Mammary epithelial cell (primary cell): Measurements from ENCODE around the gene FSCB.

ENCODE experiments used
- EZH2 ChIP-seq: IDR thresholded peaks from 2 replicates; pipeline ENCODE4 v1.6.1; 2012; ENCODE audit warnings: low read length, inconsistent platforms, borderline replicate concordance
- TF ChIP-seq, protein P1 (sequence below), 2 donors: IDR thresholded peaks in 1 of 2; conservative IDR thresholded peaks in 1 of 2; 2 replicates each; pipeline ENCODE4 v1.5.1; 2011 to 2012; ENCODE audit warnings: inconsistent platforms in 2 of 2, low read length in 2 of 2, mild to moderate bottlenecking in 2 of 2, control low read depth in 1 of 2, low read depth in 1 of 2; ENCODE audit not compliant: insufficient read depth in 1 of 2; ENCODE audit errors: extremely low read depth in 1 of 2

DNA sequence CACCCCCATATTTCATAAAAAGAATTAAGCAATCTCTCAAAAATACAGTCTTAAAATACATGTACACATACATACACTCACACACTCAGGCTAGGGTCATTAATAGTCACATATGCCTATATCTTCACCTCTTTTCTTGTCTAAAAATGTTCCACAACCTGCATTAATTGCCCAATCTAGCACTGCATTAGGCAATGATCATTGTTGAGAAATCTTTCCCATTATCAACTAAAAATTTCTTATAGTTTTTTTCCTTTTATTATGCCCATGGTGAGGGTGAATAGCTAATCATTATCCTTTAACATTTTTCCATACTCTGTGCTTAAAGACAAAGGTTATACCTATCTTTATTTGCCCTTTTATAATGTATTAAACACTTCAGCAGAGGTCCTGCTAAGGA is 38.3 kb downstream of the FSCB start:
- TF ChIP-seq, protein P1, sequence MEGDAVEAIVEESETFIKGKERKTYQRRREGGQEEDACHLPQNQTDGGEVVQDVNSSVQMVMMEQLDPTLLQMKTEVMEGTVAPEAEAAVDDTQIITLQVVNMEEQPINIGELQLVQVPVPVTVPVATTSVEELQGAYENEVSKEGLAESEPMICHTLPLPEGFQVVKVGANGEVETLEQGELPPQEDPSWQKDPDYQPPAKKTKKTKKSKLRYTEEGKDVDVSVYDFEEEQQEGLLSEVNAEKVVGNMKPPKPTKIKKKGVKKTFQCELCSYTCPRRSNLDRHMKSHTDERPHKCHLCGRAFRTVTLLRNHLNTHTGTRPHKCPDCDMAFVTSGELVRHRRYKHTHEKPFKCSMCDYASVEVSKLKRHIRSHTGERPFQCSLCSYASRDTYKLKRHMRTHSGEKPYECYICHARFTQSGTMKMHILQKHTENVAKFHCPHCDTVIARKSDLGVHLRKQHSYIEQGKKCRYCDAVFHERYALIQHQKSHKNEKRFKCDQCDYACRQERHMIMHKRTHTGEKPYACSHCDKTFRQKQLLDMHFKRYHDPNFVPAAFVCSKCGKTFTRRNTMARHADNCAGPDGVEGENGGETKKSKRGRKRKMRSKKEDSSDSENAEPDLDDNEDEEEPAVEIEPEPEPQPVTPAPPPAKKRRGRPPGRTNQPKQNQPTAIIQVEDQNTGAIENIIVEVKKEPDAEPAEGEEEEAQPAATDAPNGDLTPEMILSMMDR (conservative IDR thresholded peaks at IDR 0.05 in 1 of 2, IDR thresholded peaks at IDR 0.05 in 1 of 2; ENCODE audit: extremely low read depth in 1 of 2, insufficient read depth in 1 of 2, low read depth in 1 of 2, low read length in 2 of 2) = no peak
- no peak for TF ChIP-seq EZH2
